BLaER1 treated with 17β-estradiol and CSF1 and Interleukin-3, amounts not matched to agents 10 nM and 100 nM (cell line): ENCODE data around the gene DISP2.
A peak's percentile ranks its signal among the peaks of the same experiment; 100 is the strongest.

Experiments used
- H3K27ac ChIP-seq, 11 experiments: shearing (Covaris generic); formaldehyde crosslinking; 2 replicates each; pipeline ENCODE4 v1.8.1; 2022
- H3K27me3 ChIP-seq, 11 experiments: shearing (Covaris generic); formaldehyde crosslinking; 2 replicates each; pipeline ENCODE4 v1.8.1; 2022
- H3K36me3 ChIP-seq, 11 experiments: shearing (Covaris generic); formaldehyde crosslinking; 2 replicates each; pipeline ENCODE4 v1.8.1; 2022
- H3K4me1 ChIP-seq, 10 experiments: shearing (Covaris generic); formaldehyde crosslinking; 2 replicates each; pipeline ENCODE4 v1.8.1; 2022
- H3K4me2 ChIP-seq, 11 experiments: shearing (Covaris generic); formaldehyde crosslinking; 2 replicates each; pipeline ENCODE4 v1.8.1; 2022
- H3K4me3 ChIP-seq, 10 experiments: shearing (Covaris generic); formaldehyde crosslinking; 2 replicates each; pipeline ENCODE4 v1.8.1; 2022
- H3K9ac ChIP-seq, 11 experiments: shearing (Covaris generic); formaldehyde crosslinking; 2 replicates each; pipeline ENCODE4 v1.8.1; 2022
- H3K9me3 ChIP-seq, 11 experiments: shearing (Covaris generic); formaldehyde crosslinking; replicated peaks in 1 of 11; 2 replicates each; pipeline ENCODE4 v1.8.1; 2022
- H4K20me1 ChIP-seq, 11 experiments: shearing (Covaris generic); formaldehyde crosslinking; 2 replicates each; pipeline ENCODE4 v1.8.1; 2022
- Cebpa-rat ChIP-seq, 11 experiments: shearing (Covaris generic); IDR thresholded peaks; 2 replicates each; pipeline ENCODE4 v1.8.1; 2022

The DISP2 gene

GRCh38 chr15:40346579-40347558 lies 11.2 kb upstream of the DISP2 start:
- Histone ChIP-seq H3K4me2 (no peak overlapping the region), H3K9me3 (no peaks in the 10 kb centered on the region), H3K36me3 (no peaks in the 10 kb centered on the region), H4K20me1 (no peaks in the 10 kb centered on the region), H3K27me3 (no peaks in the 10 kb centered on the region), H3K4me3 (no peak overlapping the region), H3K27ac (no peak overlapping the region), H3K4me1 (peaks cover 30 to 66% (median 57%) of the 10 kb centered on the region in 10 experiments), H3K9ac (no peak overlapping the region; a peak in 1 of 22 replicates)
- no peak for TF ChIP-seq Cebpa-rat (IDR thresholded peaks at IDR 0.05)

- H4K20me1 ChIP-seq = no peaks in the 10 kb centered on the region
- no peaks in the 10 kb centered on the region for H3K36me3 ChIP-seq
- H3K4me1 ChIP-seq = peaks cover 22 to 58% (median 53%) of the 10 kb centered on the region in 10 experiments
- peak overlapping the region in 2 of 11 experiments; percentile 7 to 44; a peak in 3 of 22 replicates for H3K9ac ChIP-seq
- no peaks in the 10 kb centered on the region for H3K27me3 ChIP-seq
- no peaks in the 10 kb centered on the region for H3K9me3 ChIP-seq
- H3K27ac ChIP-seq = 0 out of 22 replicates have a peak overlapping the region, but pooled peaks of 2 of the 11 experiments have one; percentile 9 to 43
- H3K4me2 ChIP-seq = peak overlapping the region in 5 of 11 experiments; percentile 37 to 64 (median 52); a peak in 3 of 22 replicates
- TF ChIP-seq Cebpa-rat (IDR thresholded peaks at IDR 0.05) = no peak
- no peak overlapping the region for H3K4me3 ChIP-seq
Observed at GRCh38 chr15:40347559-40348473, 10.2 kb upstream of the DISP2 start.

- H3K27ac ChIP-seq = peak overlapping the region in 3 of 11 experiments; percentile 9 to 43 (median 29); a peak in 2 of 22 replicates
- H3K9ac ChIP-seq = peak overlapping the region in 6 of 11 experiments; percentile 1 to 44 (median 30); a peak in 4 of 22 replicates
- TF ChIP-seq Cebpa-rat (IDR thresholded peaks at IDR 0.05) = no peak
Observed at GRCh38 chr15:40348474-40348870, 9.5 kb upstream of the DISP2 start.

GRCh38 chr15:40349163-40349562 lies 8.9 kb upstream of the DISP2 start:
- Histone ChIP-seq H3K27ac (peak overlapping the region in 1 of 11 experiments; percentile 29; a peak in 1 of 22 replicates), H4K20me1 (no peaks in the 10 kb centered on the region), H3K4me1 (peaks cover 11 to 50% (median 44%) of the 10 kb centered on the region in 10 experiments), H3K36me3 (no peaks in the 10 kb centered on the region), H3K4me3 (no peak overlapping the region), H3K9me3 (no peaks in the 10 kb centered on the region), H3K4me2 (peak overlapping the region in 9 of 11 experiments; percentile 12 to 64 (median 40); a peak in 16 of 22 replicates), H3K9ac (peak overlapping the region in 4 of 11 experiments; percentile 1 to 44 (median 30); a peak in 3 of 22 replicates), H3K27me3 (no peaks in the 10 kb centered on the region)
- no peak for TF ChIP-seq Cebpa-rat (IDR thresholded peaks at IDR 0.05)

More at GRCh38 chr15:40348474-40348870, 9.5 kb upstream of the DISP2 start:
- Histone ChIP-seq H3K4me3 (no peak overlapping the region), H3K4me1 (peaks cover 15 to 52% (median 47%) of the 10 kb centered on the region in 10 experiments), H3K27me3 (no peaks in the 10 kb centered on the region), H3K4me2 (peak overlapping the region in 9 of 11 experiments; percentile 12 to 64 (median 40); a peak in 16 of 22 replicates), H3K9me3 (no peaks in the 10 kb centered on the region), H4K20me1 (no peaks in the 10 kb centered on the region), H3K36me3 (no peaks in the 10 kb centered on the region)

DNA sequence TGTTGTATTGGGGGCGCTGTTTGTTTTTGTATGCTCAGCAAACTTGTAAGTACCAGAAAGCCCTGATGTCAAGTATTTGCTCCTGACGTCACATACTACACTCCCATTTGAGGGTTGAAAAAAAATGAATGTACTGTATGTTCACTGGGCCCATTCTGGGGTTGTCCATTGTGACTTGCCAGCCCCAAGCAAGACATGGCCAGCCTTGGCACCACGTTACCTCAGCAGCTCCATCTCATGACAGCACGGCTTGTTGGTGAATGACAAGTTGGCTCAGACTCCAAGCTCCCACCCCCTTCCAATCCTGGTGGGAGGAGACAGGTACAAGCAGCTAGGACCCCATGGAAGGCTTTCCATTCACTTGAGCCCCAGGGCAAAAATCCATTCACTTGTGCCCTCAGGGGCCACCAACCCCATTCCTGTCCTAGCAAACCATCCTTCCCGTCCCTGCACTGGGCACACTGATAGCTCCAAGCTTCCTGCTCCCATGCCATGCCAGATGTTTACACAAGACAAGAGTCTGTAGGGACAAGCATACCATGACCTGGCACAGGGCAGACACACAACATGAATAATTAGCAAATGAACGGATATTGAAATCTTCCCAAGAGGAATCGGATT lies 5.6 kb upstream of the DISP2 start:
- Histone ChIP-seq H3K4me2 (no peak overlapping the region), H3K4me1 (peaks cover 7 to 48% (median 38%) of the 10 kb centered on the region in 10 experiments; a peak in 18 of 20 replicates)
- TF ChIP-seq Cebpa-rat (IDR thresholded peaks at IDR 0.05) = no peak

DNA sequence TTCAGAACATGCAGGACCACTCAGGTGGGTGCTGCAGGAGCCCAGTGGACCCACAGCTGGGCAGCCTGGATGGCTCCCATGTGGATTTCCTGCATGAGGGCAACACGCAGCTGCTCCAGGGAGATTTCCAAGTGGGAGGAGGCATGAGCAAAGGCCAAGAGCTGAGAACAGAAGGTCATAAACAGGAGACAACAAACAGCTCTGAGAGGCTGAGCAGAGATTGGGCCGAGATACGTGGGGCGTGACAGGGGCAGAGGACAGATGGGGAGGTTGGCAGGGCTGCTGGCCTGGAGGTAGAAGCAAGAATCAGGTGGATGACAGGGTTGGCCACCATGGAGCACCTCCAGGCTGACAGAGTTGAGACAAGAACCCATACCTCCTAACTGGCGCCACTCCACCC lies 4.3 kb upstream of the DISP2 start:
- no peak for TF ChIP-seq Cebpa-rat (IDR thresholded peaks at IDR 0.05)
- no peaks in the 10 kb centered on the region; a peak in 1 of 22 replicates for H3K27me3 ChIP-seq

More for the DNA sequence above, 5.6 kb upstream of the DISP2 start:
- H3K36me3 ChIP-seq = no peaks in the 10 kb centered on the region
- H3K27ac ChIP-seq = no peak overlapping the region
- peaks cover 0 to 5% (median 0%) of the 10 kb centered on the region in 11 experiments; a peak in 2 of 22 replicates for H4K20me1 ChIP-seq
- no peaks in the 10 kb centered on the region for H3K27me3 ChIP-seq
- no peak overlapping the region for H3K9ac ChIP-seq
- no peaks in the 10 kb centered on the region for H3K9me3 ChIP-seq
- no peak overlapping the region for H3K4me3 ChIP-seq

DNA sequence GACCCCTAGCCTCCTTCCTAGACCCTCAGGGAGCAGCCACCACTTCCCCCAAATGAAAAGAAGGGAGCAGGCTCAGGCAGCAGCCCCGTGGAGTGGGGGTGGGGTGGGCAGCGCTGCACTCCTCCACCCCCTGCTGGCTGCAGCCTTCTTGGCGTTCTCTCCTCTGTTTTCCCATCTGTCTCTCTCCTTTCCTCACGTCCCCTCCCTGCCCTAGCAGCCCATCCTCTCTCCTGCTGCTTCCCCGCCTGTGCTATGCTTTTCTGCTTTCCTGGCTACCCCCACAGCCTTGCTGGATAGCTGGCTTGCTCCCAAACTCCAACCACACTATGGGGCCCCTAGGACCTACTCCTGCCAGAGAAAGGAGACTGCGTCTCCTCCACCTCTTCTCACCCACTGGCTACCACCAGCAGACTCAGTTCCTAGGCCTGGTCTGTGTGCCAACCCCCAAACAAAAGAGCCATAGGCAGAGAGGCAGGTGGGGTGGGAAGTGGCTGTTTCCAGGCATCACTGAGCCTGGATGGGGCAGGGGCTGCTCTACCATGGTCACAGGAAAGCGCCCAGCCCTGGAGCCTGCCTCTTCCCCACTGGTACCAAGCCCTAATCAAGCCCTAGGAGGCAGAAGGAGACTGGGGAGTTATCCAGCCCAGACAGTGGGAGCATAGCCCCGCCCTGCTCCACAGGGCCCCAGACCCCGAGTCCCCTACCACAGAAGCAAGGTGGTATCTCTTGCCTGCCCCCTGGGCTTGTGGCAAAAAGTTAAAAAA lies 3.4 kb upstream of the DISP2 start:
- peak overlapping the region in 7 of 11 experiments; percentile 8 to 61 (median 32); a peak in 8 of 22 replicates for H3K4me2 ChIP-seq

More for the DNA sequence above, 4.3 kb upstream of the DISP2 start:
- Histone ChIP-seq H3K36me3 (no peaks in the 10 kb centered on the region), H4K20me1 (peaks cover 0 to 10% (median under 1%) of the 10 kb centered on the region in 11 experiments; a peak in 6 of 22 replicates), H3K4me2 (no peak overlapping the region), H3K27ac (no peak overlapping the region), H3K4me1 (peaks cover 4 to 50% (median 41%) of the 10 kb centered on the region in 10 experiments), H3K9ac (no peak overlapping the region), H3K4me3 (no peak overlapping the region), H3K9me3 (no peaks in the 10 kb centered on the region)

More for the DNA sequence above, 3.4 kb upstream of the DISP2 start:
- Histone ChIP-seq H3K4me3 (no peak overlapping the region), H3K9ac (no peak overlapping the region), H3K9me3 (no peaks in the 10 kb centered on the region), H3K36me3 (no peaks in the 10 kb centered on the region), H3K27ac (no peak overlapping the region), H4K20me1 (peaks cover 0 to 19% (median 8%) of the 10 kb centered on the region in 11 experiments; a peak in 11 of 22 replicates), H3K4me1 (peaks cover 10 to 50% (median 39%) of the 10 kb centered on the region in 10 experiments), H3K27me3 (no peaks in the 10 kb centered on the region; a peak in 3 of 22 replicates)
- TF ChIP-seq Cebpa-rat (IDR thresholded peaks at IDR 0.05) = no peak
